Smooth muscle cell (in vitro differentiated cells): ENCODE data around the gene BANP. TPM values are rescaled to one million over a fixed set of nuclear protein-coding genes. Genes with fewer than 3 reads are reported as not detected.

Source experiments
- DNase-seq: peaks from one replicate; lab custom pipeline; 2025; ENCODE audit not compliant: unreplicated experiment; lab: John Stamatoyannopoulos, UW
- H2AFZ ChIP-seq: fragments of 200-600 bp; sonication (generic); 2 replicates; pipeline ENCODE4 v1.6.0; 2016; ENCODE audit warnings: antibody characterized with exemption, low read depth, mild to moderate bottlenecking
- H3F3A ChIP-seq: fragments of 200-600 bp; sonication (generic); 2 replicates; pipeline ENCODE4 v1.6.0; 2017; ENCODE audit warnings: antibody characterized with exemption, low read depth
- H3K27ac ChIP-seq: fragments of 200-600 bp; sonication (generic); 2 replicates; pipeline ENCODE4 v1.5.1; 2016; ENCODE audit warnings: low read depth, mild to moderate bottlenecking
- H3K27me3 ChIP-seq: fragments of 200-600 bp; sonication (generic); 2 replicates; pipeline ENCODE4 v1.6.1; 2016; ENCODE audit warnings: low read depth, mild to moderate bottlenecking
- H3K36me3 ChIP-seq: fragments of 200-600 bp; sonication (generic); 2 replicates; pipeline ENCODE4 v1.5.1; 2016; ENCODE audit warnings: low read depth
- H3K4me1 ChIP-seq: fragments of 200-600 bp; sonication (generic); 2 replicates; pipeline ENCODE4 v1.5.1; 2016; ENCODE audit warnings: low read depth
- H3K4me2 ChIP-seq: fragments of 200-600 bp; sonication (generic); 2 replicates; pipeline ENCODE4 v1.6.0; 2016; ENCODE audit warnings: mild to moderate bottlenecking
- H3K4me3 ChIP-seq: fragments of 200-600 bp; sonication (generic); 2 replicates; pipeline ENCODE4 v1.5.1; 2016; ENCODE audit warnings: mild to moderate bottlenecking
- H3K79me2 ChIP-seq: fragments of 200-600 bp; sonication (generic); 2 replicates; pipeline ENCODE4 v1.6.0; 2016; ENCODE audit warnings: low read depth, mild to moderate bottlenecking
- H3K9ac ChIP-seq: fragments of 200-600 bp; sonication (generic); 2 replicates; pipeline ENCODE4 v1.6.0; 2016; ENCODE audit warnings: low read depth
- H3K9me3 ChIP-seq: fragments of 200-600 bp; sonication (generic); replicated peaks from 2 replicates; pipeline ENCODE4 v1.5.1; 2016; ENCODE audit warnings: low read depth
- H4K20me1 ChIP-seq: fragments of 200-600 bp; sonication (generic); 2 replicates; pipeline ENCODE4 v1.6.0; 2016; ENCODE audit warnings: low read depth
- CTCF ChIP-seq: fragments of 200-600 bp; sonication (generic); IDR thresholded peaks from 2 replicates; pipeline ENCODE4 v1.5.1; 2017; ENCODE audit warnings: borderline replicate concordance, mild to moderate bottlenecking, antibody characterized with exemption; ENCODE audit not compliant: insufficient read depth, poor library complexity, severe bottlenecking
- WGBS: methylation state at CpG from one replicate; pipeline ENCODE4 v1.1.7; 2016; ENCODE audit warnings: low lambda C conversion rate; 5-methylcytosine and 5-hydroxymethylcytosine counted together
- polyA plus RNA-seq: library from polyadenylated mRNA; unstranded; fragments of >200 nt; fragmentation: Nextera tagmentation; extraction: Ambion mirVana; gene quantifications from 2 replicates; pipeline ENCODE4 v1.2.1, GENCODE V29; 2016
- total RNA-seq: library from RNA; depleted of rRNA; stranded (reverse); fragments of >200 nt; gene quantifications from 2 replicates; pipeline ENCODE4 v1.2.3, GENCODE V29; 2014

Gene BANP
- total and polyA plus RNA-seq, 2 experiments from 2014 or later: 11.5 to 19.5 TPM

- Histone ChIP-seq H3K36me3 (peaks cover under 1% of the 10 kb centered on the region), H4K20me1 (peaks cover 51% of the 10 kb centered on the region), H3K27ac (no peak overlapping the region), H3K4me3 (no peak overlapping the region), H3K4me1 (no peaks in the 10 kb centered on the region), H2AFZ (no peak overlapping the region), H3F3A (no peaks in the 10 kb centered on the region), H3K27me3 (no peaks in the 10 kb centered on the region), H3K4me2 (no peak overlapping the region), H3K9ac (no peak overlapping the region), H3K79me2 (peaks cover 3% of the 10 kb centered on the region), H3K9me3 (no peaks in the 10 kb centered on the region)
- no peak for DNase-seq
- no peak for TF ChIP-seq CTCF
- 95% methylated on average over 4 of the region's 4 CpGs for WGBS
Observed at GRCh38 chr16:88002749-88003148, 51.5 kb downstream of the BANP start.

- H3K4me3 ChIP-seq: no peak overlapping the region
- H3K36me3 ChIP-seq: peaks cover 4% of the 10 kb centered on the region
- no peaks in the 10 kb centered on the region for H3F3A ChIP-seq
- H3K9ac ChIP-seq: no peak overlapping the region
- no peak overlapping the region for H2AFZ ChIP-seq
- no peaks in the 10 kb centered on the region for H3K4me1 ChIP-seq
- TF ChIP-seq CTCF: no peak
- no peak overlapping the region for H3K27ac ChIP-seq
- DNase-seq: no peak
- 94% methylated on average over 6 of the region's 6 CpGs for WGBS
- no peak overlapping the region for H3K4me2 ChIP-seq
- no peaks in the 10 kb centered on the region for H3K9me3 ChIP-seq
- peaks cover 51% of the 10 kb centered on the region for H4K20me1 ChIP-seq
- peaks cover 3% of the 10 kb centered on the region for H3K79me2 ChIP-seq
- no peaks in the 10 kb centered on the region for H3K27me3 ChIP-seq
Observed at GRCh38 chr16:88003316-88003715, 52.1 kb downstream of the BANP start.

GRCh38 chr16:88003736-88004135, 52.5 kb downstream of the BANP start:
- Histone ChIP-seq H3K9ac (no peak overlapping the region), H3K4me2 (no peak overlapping the region), H3K4me1 (no peaks in the 10 kb centered on the region), H4K20me1 (peaks cover 50% of the 10 kb centered on the region), H3K79me2 (peaks cover 3% of the 10 kb centered on the region), H3K27me3 (no peaks in the 10 kb centered on the region), H2AFZ (no peak overlapping the region), H3K27ac (no peak overlapping the region), H3K36me3 (peaks cover 4% of the 10 kb centered on the region), H3F3A (no peaks in the 10 kb centered on the region), H3K4me3 (no peak overlapping the region), H3K9me3 (no peaks in the 10 kb centered on the region)
- 98% methylated on average over 9 of the region's 9 CpGs for WGBS
- TF ChIP-seq CTCF: no peak
- no peak for DNase-seq

GRCh38 chr16:88004391-88004790, 53.2 kb downstream of the BANP start:
- H3K4me3 ChIP-seq: no peak overlapping the region
- DNase-seq: no peak
- peaks cover 3% of the 10 kb centered on the region for H3K79me2 ChIP-seq
- no peak overlapping the region for H3K4me2 ChIP-seq
- no peak overlapping the region for H3K27ac ChIP-seq
- peaks cover 1% of the 10 kb centered on the region for H3K4me1 ChIP-seq
- WGBS: 91% methylated on average over 16 of the region's 16 CpGs
- no peak overlapping the region for H3K9ac ChIP-seq
- no peaks in the 10 kb centered on the region for H3K27me3 ChIP-seq
- no peak for TF ChIP-seq CTCF
- peaks cover 4% of the 10 kb centered on the region for H3K36me3 ChIP-seq
- H4K20me1 ChIP-seq: peaks cover 50% of the 10 kb centered on the region
- no peak overlapping the region for H2AFZ ChIP-seq
- H3F3A ChIP-seq: no peaks in the 10 kb centered on the region
- no peaks in the 10 kb centered on the region for H3K9me3 ChIP-seq
